BLaER1 treated with 17β-estradiol and CSF1 and Interleukin-3, amounts not matched to agents 10 nM and 100 nM (cell line): ENCODE measurements around the gene RASSF5.

ENCODE experiments used
- H3K27ac ChIP-seq, 11 experiments: shearing (Covaris generic); formaldehyde crosslinking; 2 replicates each; pipeline ENCODE4 v1.8.1; 2022
- H3K27me3 ChIP-seq, 11 experiments: shearing (Covaris generic); formaldehyde crosslinking; 2 replicates each; pipeline ENCODE4 v1.8.1; 2022
- H3K36me3 ChIP-seq, 11 experiments: shearing (Covaris generic); formaldehyde crosslinking; 2 replicates each; pipeline ENCODE4 v1.8.1; 2022
- H3K4me1 ChIP-seq, 10 experiments: shearing (Covaris generic); formaldehyde crosslinking; 2 replicates each; pipeline ENCODE4 v1.8.1; 2022
- H3K4me2 ChIP-seq, 11 experiments: shearing (Covaris generic); formaldehyde crosslinking; 2 replicates each; pipeline ENCODE4 v1.8.1; 2022
- H3K4me3 ChIP-seq, 10 experiments: shearing (Covaris generic); formaldehyde crosslinking; 2 replicates each; pipeline ENCODE4 v1.8.1; 2022
- H3K9ac ChIP-seq, 11 experiments: shearing (Covaris generic); formaldehyde crosslinking; 2 replicates each; pipeline ENCODE4 v1.8.1; 2022
- H3K9me3 ChIP-seq, 11 experiments: shearing (Covaris generic); formaldehyde crosslinking; replicated peaks in 1 of 11; 2 replicates each; pipeline ENCODE4 v1.8.1; 2022
- H4K20me1 ChIP-seq, 11 experiments: shearing (Covaris generic); formaldehyde crosslinking; 2 replicates each; pipeline ENCODE4 v1.8.1; 2022
- Cebpa-rat ChIP-seq, 11 experiments: shearing (Covaris generic); IDR thresholded peaks; 2 replicates each; pipeline ENCODE4 v1.8.1; 2022

The RASSF5 gene

DNA sequence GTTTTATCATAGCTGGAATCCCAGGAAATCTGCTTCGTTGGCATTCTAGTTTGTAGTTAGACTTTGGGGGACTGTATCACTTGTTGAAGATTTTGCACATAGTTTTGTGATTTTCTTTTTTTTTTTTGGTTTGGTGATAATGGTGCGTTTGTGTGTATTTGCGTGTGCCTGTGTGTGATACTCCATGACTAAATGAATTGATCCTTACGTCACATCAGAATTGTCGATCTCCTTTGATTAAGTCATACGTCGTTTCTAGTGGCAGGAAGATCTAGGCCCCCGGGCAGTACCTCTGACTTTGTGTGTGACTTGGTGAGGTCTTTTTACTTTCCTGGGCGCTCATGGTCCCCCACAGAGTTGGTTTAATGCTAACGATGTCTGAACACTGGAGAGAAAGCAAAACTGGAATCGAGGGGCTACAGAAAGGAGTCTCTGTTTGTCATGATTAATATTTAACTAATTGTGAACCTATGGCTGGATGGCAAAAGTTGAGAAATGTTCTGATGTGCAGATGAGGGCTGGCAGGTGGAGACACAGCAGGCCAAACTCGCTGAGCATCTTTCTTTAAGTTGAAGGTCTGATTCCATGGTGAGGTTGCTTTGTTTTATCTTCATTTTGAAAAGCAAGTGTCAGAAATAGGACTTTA, 2.4 kb downstream of the RASSF5 start:
- peak overlapping the region in 10 of 11 experiments; percentile 92 to 100 (median 99); a peak in 20 of 22 replicates for H3K4me2 ChIP-seq

DNA sequence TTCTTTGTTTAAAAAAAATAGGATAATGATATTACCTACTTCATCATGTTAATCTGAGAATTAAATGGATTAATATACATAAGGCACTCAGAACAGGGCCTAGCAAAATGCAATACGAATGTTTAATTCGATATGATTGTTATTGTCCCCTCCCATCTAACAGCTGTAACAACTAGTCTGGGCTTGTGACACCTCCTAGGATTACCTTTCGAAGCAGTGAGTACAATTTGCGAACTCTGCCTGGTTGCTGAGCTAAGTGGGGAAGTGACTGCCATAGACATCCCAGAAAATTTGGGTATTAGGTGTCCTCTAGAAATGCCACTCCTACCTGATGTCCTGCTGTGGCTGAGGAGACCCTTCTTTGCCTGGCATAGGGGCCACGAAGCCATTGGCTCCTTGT, 3.0 kb downstream of the RASSF5 start:
- peaks cover 73 to 98% (median 96%) of the 10 kb centered on the region in 10 experiments for H3K4me1 ChIP-seq
- H3K4me2 ChIP-seq: peak overlapping the region in 9 of 11 experiments; percentile 92 to 100 (median 99); a peak in 17 of 22 replicates
- TF ChIP-seq Cebpa-rat (IDR thresholded peaks at IDR 0.05): no peak
- peaks cover 0 to 73% (median 18%) of the 10 kb centered on the region in 11 experiments; a peak in 14 of 22 replicates for H4K20me1 ChIP-seq
- no peak overlapping the region for H3K27ac ChIP-seq
- H3K36me3 ChIP-seq: no peaks in the 10 kb centered on the region
- 0 out of 22 replicates have a peak overlapping the region, but pooled peaks of 1 of the 11 experiments have one; percentile 9 for H3K9ac ChIP-seq
- H3K9me3 ChIP-seq: no peaks in the 10 kb centered on the region
- peak overlapping the region in 1 of 10 experiments; percentile 82; a peak in 2 of 20 replicates for H3K4me3 ChIP-seq
- peaks cover 22 to 67% (median 36%) of the 10 kb centered on the region in 11 experiments; a peak in 21 of 22 replicates for H3K27me3 ChIP-seq

More for the DNA sequence above, 2.4 kb downstream of the RASSF5 start:
- H4K20me1 ChIP-seq: peaks cover 0 to 71% (median 24%) of the 10 kb centered on the region in 11 experiments; a peak in 14 of 22 replicates
- H3K4me1 ChIP-seq: peaks cover 73 to 98% (median 96%) of the 10 kb centered on the region in 10 experiments
- no peaks in the 10 kb centered on the region for H3K9me3 ChIP-seq
- H3K9ac ChIP-seq: peak overlapping the region in 4 of 11 experiments; percentile 1 to 86 (median 82); a peak in 4 of 22 replicates
- H3K36me3 ChIP-seq: no peaks in the 10 kb centered on the region
- no peak overlapping the region for H3K27ac ChIP-seq
- peaks cover 22 to 71% (median 36%) of the 10 kb centered on the region in 11 experiments; a peak in 21 of 22 replicates for H3K27me3 ChIP-seq
- no peak for TF ChIP-seq Cebpa-rat (IDR thresholded peaks at IDR 0.05)
- peak overlapping the region in 2 of 10 experiments; percentile 81 to 82; a peak in 5 of 20 replicates for H3K4me3 ChIP-seq

DNA sequence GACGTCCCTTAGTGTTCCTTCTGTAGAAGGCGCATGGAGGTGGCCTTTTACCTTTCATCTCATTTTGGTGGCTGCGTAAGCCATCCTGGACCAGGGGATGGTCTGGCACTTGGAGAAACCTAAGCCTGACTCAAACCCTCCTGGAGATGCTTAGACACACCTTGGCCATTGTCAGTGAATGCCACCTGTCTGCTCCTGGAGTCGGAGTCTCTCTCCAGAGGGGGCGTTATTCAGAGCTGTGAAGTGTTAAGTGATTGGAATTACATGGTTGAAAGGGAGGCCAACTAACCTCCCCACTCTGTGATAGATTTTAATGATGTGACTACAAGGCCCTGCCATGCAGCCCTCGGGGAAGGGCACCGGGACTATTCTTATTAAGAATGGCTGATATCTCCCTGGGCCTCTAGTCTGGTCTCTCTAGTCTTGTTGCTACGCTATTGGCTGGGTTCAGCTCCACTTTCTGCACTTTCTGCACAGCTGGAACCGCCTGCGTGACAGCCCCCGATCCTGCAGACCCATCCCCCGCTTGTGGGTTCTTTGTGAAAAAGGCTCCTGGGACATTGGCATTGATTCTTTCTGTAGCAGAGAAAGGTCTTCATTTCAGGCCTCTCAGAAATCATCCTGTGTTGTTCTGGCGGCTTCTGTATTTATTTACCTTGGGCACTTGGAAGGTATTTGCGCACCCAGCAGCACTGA, 4.2 kb downstream of the RASSF5 start:
- peak overlapping the region in 3 of 10 experiments; percentile 6 to 48 (median 24); a peak in 4 of 20 replicates for H3K4me3 ChIP-seq
- no peak for TF ChIP-seq Cebpa-rat (IDR thresholded peaks at IDR 0.05)
- H4K20me1 ChIP-seq: peaks cover 0 to 81% (median 15%) of the 10 kb centered on the region in 11 experiments; a peak in 12 of 22 replicates
- peak overlapping the region in 8 of 11 experiments; percentile 17 to 68 (median 42); a peak in 14 of 22 replicates for H3K9ac ChIP-seq
- no peaks in the 10 kb centered on the region for H3K9me3 ChIP-seq
- H3K27me3 ChIP-seq: peaks cover 20 to 62% (median 32%) of the 10 kb centered on the region in 11 experiments; a peak in 21 of 22 replicates
- H3K4me1 ChIP-seq: peaks cover 73 to 98% (median 96%) of the 10 kb centered on the region in 10 experiments
- H3K36me3 ChIP-seq: no peaks in the 10 kb centered on the region
- peak overlapping the region in 7 of 11 experiments; percentile 9 to 35 (median 22); a peak in 5 of 22 replicates for H3K27ac ChIP-seq
- peak overlapping the region; percentile 66 to 100 (median 98) for H3K4me2 ChIP-seq

DNA sequence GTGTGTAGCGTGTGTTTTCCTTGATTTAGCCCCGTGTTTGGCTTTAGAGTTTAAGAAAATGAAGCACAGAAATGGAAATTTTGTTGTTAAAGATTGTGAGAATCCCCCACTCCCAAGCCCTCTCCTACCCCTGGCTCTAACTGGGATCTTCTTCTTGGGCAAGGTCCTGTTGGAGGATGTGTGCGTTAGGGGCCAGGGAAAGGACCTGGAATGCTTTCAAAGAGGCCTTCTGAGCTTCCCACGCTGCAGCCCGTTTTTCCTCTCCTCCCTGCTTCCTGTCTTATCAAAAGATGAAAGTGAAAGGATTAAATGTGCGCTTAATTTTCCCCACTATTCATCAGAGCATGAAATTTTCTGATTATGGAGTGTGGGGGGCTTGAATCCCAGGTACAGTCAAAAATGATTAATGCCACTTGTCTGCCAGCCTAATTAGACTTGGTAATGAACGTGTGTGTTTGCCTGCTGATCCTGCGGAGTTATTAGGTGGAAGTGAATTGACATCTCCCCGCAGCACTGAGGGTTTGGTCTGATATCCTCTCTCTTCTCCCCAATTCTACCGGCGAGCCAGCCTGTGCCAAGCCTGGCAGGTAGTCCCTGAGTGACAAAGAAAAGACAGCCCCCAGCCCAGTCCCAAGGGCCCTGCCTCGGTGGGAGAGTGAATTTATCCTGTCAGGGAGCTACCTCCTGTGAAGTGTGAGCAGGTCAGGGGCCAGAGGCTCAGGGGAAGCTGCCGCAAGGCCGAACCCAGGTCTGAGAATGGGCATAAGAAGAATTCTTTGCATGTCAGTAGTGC, 4.9 kb downstream of the RASSF5 start:
- no peak for TF ChIP-seq Cebpa-rat (IDR thresholded peaks at IDR 0.05)
- H3K4me3 ChIP-seq: peak overlapping the region in 5 of 10 experiments; percentile 6 to 48 (median 21); a peak in 6 of 20 replicates
- peaks cover 0 to 81% (median 15%) of the 10 kb centered on the region in 11 experiments; a peak in 11 of 22 replicates for H4K20me1 ChIP-seq
- no peaks in the 10 kb centered on the region for H3K36me3 ChIP-seq
- H3K9ac ChIP-seq: peak overlapping the region in 8 of 11 experiments; percentile 17 to 68 (median 42); a peak in 15 of 22 replicates
- peaks cover 79 to 99% (median 96%) of the 10 kb centered on the region in 10 experiments for H3K4me1 ChIP-seq
- H3K27ac ChIP-seq: peak overlapping the region in 7 of 11 experiments; percentile 9 to 35 (median 22); a peak in 7 of 22 replicates
- peaks cover 14 to 62% (median 25%) of the 10 kb centered on the region in 11 experiments; a peak in 21 of 22 replicates for H3K27me3 ChIP-seq
- no peaks in the 10 kb centered on the region for H3K9me3 ChIP-seq
- peak overlapping the region; percentile 66 to 100 (median 98) for H3K4me2 ChIP-seq

DNA sequence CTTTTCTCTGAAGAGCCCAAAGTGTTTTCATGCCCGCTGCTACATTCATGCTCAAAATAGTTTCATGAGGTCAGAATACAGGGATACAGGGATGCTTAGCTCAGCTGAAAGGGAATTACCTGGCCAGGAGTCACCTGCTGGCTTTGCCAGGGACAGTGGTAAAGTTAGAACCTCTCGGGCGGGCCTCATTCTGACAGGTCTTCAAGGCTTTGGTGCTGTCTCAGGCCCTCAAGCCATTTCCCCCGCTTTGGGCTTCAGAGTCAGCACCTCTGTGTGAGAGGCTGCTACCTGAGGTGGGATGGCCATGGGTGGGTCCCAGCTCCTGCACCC, 5.5 kb downstream of the RASSF5 start:
- peaks cover 80 to 100% (median 100%) of the 10 kb centered on the region in 10 experiments for H3K4me1 ChIP-seq
- no peak for TF ChIP-seq Cebpa-rat (IDR thresholded peaks at IDR 0.05)
- peak overlapping the region in 1 of 10 experiments; percentile 48; a peak in 1 of 20 replicates for H3K4me3 ChIP-seq
- peaks cover 9 to 57% (median 21%) of the 10 kb centered on the region in 11 experiments; a peak in 21 of 22 replicates for H3K27me3 ChIP-seq
- peak overlapping the region in 2 of 11 experiments; percentile 8 to 24; a peak in 1 of 22 replicates for H3K27ac ChIP-seq
- peak overlapping the region in 7 of 11 experiments; percentile 17 to 68 (median 44); a peak in 9 of 22 replicates for H3K9ac ChIP-seq
- H3K36me3 ChIP-seq: no peaks in the 10 kb centered on the region
- peaks cover 0 to 77% (median 15%) of the 10 kb centered on the region in 11 experiments; a peak in 11 of 22 replicates for H4K20me1 ChIP-seq
- peak overlapping the region; percentile 66 to 100 (median 98) for H3K4me2 ChIP-seq
- no peaks in the 10 kb centered on the region for H3K9me3 ChIP-seq

DNA sequence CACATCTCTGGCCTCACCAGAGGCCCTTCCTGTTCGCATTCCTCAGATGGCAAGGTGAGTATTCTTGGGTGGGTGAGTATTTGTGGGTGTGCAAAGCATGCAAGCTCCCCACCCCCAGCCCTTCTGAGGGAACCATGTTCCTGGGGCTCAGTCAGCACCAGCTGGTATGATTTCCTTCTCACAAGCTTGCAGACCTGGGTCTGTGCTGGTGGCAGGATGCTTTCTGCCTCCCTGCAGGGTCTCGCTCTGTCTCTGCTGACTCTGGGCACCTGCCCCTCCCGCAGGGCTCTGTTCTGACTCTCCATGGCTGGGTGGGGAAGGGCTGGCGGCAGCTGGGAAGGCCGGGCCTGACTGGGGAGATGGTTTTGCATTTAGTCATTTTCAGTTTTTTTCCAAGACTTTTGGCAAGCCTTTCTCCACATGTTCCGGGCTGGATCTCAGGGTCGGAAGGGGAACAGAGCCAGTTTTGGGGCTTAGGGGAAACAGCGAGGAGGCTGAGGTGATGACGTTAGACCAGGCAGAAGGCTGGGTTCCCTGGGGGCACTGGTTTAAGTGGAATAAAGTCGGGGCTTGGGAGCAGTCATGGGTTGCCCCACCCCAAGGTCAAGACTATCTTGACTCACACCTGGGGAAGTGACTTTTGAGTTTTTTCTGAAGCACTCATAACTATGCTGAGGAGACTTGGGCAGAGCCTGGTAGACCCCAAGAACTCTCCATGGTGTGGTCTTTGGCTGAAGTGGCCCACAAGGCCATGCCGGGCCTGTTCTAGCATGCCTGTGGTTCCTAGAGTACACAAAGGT, 6.2 kb downstream of the RASSF5 start:
- Histone ChIP-seq H3K9ac (peak overlapping the region in 4 of 11 experiments; percentile 22 to 68 (median 39); a peak in 4 of 22 replicates), H3K4me1 (peaks cover 74 to 96% (median 95%) of the 10 kb centered on the region in 10 experiments), H3K27ac (peak overlapping the region in 2 of 11 experiments; percentile 15 to 24; a peak in 3 of 22 replicates), H4K20me1 (peaks cover 0 to 70% (median 15%) of the 10 kb centered on the region in 11 experiments; a peak in 11 of 22 replicates), H3K36me3 (peaks cover 0 to 3% (median 0%) of the 10 kb centered on the region in 11 experiments; a peak in 1 of 22 replicates), H3K4me3 (no peak overlapping the region), H3K4me2 (peak overlapping the region; percentile 66 to 100 (median 98)), H3K9me3 (no peaks in the 10 kb centered on the region), H3K27me3 (peaks cover 3 to 50% (median 14%) of the 10 kb centered on the region in 11 experiments; a peak in 18 of 22 replicates)
- TF ChIP-seq Cebpa-rat (IDR thresholded peaks at IDR 0.05): no peak

DNA sequence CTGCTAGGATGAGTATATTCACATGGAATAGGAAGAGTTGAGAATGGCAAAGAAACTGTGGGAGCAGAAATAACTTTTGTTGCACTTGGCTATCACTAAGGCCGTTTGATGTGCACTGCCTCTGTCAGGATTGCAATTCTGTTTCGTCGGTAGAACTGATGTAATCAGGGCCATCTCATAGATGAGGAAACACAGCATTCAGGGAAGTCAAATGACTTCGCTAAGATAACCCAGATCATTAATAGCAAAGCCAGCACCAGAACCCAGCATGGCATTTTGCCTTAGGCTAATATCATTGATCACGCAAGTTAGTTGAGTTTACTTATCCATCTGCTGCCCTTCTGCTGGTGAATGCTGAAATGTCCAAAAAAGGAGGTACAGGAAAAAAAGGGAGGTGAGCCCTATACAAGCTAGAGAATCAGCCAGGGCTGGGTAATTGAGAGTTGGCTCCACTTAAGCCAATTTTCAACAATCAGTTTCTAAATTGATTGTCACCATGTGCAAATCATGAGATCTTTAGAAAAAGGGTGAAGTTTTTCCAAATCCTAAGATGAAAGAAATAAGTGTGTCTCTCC, 7.6 kb downstream of the RASSF5 start:
- no peak for TF ChIP-seq Cebpa-rat (IDR thresholded peaks at IDR 0.05)

More for the DNA sequence above, 7.6 kb downstream of the RASSF5 start:
- Histone ChIP-seq H4K20me1 (peaks cover 0 to 62% (median 8%) of the 10 kb centered on the region in 11 experiments; a peak in 10 of 22 replicates), H3K4me1 (peaks cover 64 to 82% (median 81%) of the 10 kb centered on the region in 10 experiments), H3K4me2 (peak overlapping the region; percentile 11 to 100 (median 92)), H3K27me3 (peaks cover 0 to 36% (median 0%) of the 10 kb centered on the region in 11 experiments; a peak in 7 of 22 replicates), H3K9me3 (no peaks in the 10 kb centered on the region), H3K36me3 (peaks cover 0 to 12% (median 0%) of the 10 kb centered on the region in 11 experiments; a peak in 1 of 22 replicates), H3K4me3 (no peak overlapping the region), H3K9ac (no peak overlapping the region), H3K27ac (peak overlapping the region in 5 of 11 experiments; percentile 1 to 49 (median 19); a peak in 2 of 22 replicates)
